NCI-H1436 (cell line): ENCODE data around the gene SYPL1.

ENCODE experiments used
- DNase-seq: peaks from one replicate; lab custom pipeline; 2025; lab: John Stamatoyannopoulos, UW

SYPL1 gene

DNA sequence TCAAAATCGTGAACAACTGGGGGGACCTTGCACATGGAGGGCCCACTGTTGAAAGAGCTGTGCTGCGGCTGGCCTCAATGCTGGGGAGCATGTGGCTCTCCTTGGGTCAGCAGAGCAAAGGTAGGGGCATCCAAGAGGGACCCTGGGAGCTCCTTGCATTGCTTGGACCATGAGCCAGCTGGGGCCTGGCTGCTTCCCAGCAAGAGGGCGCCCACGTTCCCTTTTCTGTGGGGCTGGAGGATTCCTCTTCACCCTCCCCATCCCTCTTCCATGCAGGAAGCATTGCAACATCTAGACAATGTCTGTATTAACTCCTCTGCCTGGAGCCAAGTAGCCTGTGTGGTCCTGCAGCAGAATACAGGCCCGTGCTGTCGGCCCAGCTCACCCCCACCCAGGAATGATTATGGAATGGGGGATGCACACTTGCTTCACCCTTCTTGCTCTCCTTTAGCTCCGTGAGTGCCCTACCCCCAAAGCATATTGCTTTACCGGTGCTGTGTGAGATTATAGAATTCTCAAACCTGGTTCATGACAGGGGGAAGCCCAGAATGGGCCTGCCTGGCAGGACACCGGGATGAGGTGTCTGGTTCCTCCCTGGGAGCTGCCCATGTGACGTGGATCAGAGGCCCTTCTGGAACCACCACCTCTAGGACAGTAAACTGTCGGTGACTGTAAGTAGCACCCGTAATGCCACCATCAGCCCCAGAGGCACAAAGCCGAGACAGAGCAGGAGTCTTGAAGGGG is 61.9 kb downstream of the SYPL1 start:
- DNase-seq, result no peak

DNA sequence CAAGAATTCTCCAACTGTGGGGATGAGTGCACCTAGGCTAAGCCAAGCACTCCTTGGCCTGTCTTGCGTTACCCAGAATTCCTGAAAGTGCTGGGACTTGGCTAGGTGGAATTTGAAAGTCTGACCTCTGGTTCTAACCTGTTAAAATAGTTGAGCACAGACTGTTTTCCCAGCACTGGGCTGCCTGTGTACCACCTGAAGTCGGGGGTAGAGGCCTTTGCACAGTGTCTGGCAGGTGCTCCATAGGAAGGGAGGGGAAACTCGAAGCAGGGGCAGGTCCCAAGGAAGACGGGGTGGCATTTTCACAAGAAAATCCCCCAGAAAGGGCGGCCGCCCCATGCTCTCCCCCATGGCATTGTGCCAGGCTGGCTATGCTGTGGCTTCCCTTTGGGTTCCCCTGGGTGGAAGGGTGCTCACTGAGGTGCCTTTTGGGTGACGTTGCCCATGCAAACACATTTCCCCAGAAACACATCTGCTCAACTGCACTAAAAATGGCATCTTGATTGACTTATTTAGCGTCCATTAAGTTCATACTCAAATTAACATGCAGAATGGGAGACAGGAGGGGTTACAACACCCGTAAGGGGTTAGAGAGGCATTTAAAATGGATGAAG is 62.9 kb downstream of the SYPL1 start:
- DNase-seq, result no peak

- DNase-seq, result no peak
These were observed 63.4 kb downstream of the SYPL1 start for GRCh38 chr7:106048706-106049020.

DNA sequence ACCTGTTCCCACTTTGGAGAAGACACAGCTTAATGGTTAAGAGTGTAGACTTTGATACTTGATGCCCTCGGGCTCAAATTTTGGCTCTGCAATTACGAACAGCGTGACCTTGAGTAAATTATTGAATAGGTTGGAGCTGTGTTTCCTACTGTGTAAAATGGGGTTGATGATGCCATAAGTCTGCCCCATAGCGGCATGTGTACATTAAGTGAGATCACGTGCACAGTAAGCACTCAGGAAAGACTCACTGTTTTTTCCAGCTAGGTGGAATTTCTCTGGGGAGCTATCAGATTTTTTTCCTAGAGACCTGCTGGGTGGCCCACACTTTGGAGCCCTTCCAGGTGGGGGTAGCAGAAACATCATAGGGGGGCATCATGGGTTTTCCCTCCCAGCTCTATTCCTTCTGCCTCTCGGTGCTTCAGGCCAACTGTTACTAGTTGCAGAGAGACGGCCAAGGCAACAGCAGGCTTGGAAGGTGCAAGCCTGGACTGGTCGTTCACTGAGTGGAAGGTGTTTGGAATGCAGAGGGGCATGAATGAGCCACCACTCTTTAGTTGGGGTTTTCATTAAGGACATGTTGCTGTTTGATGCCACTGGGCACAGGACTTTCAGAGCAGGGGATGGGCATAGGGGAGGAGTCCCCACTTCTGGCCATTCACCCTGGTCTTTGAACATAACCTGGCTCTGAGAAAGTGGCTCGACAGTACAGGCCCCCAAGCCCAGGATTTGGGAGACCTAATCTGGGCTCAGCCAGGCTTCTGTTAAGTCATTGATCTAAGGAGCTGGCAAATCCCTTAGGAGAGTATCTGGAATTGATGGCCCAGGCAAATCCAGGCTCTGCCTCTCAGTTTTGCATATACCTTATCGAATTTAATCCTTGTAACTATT is 64.0 kb downstream of the SYPL1 start:
- DNase-seq, result no peak

GRCh38 chr7:106047184-106047583 is 64.9 kb downstream of the SYPL1 start:
- no peak for DNase-seq

GRCh38 chr7:106045586-106045985 is 66.5 kb downstream of the SYPL1 start:
- DNase-seq, result no peak

DNA sequence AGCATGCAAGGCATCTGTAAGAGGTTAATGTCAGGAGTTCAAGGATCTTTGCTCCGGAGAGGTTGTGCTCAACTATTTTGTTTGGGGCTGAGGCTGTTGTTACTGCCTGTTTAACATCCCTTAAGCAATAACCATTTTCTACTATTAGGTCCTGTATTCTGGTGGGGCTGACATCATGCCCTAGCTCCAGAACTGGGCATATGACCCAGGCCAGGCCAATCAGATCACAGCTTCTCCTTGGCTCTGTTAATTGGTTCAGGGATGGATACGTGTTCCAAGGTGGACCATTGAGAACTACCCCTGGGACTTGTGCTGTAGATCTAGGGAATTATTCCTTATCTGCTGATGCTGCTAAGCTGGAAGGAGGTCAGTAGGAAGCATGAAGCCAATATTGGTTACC is 67.0 kb downstream of the SYPL1 start:
- no peak for DNase-seq

- no peak for DNase-seq
These were observed 69.9 kb downstream of the SYPL1 start for GRCh38 chr7:106042196-106042611.

DNA sequence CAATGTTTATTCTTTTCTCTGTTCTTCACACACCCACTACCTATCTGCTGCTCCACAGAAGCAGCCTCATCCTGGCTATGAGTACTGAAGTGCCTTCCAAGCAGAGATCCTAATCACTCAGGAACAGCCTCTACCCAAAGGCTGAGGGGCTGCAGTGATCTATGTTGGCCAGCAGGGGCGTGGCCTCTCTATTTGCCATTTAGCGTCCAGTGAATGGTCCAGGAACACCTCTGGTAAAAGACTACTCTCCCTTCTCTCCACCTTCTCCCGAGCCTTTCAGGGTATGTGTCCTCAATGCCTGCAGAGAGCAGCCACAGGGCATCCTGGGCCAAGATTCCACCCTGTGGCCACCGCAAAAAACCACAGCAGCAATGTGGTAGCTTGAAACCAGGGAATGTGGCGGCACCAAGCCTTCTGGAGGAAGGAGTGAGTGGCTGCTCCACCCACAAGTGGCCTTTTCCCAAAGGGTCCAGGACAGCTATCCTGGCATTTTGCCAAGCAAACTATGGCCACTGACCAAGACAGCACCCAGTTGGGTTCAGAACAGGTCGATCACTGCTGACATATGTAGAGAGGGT is 70.9 kb downstream of the SYPL1 start:
- DNase-seq, result peak; percentile 39
